ENCODE measurements around the gene INSYN2B.

Gene INSYN2B

GRCh38 chr5:169974121-169974770 is 6.0 kb downstream of the INSYN2B start:
- no peaks in the 10 kb centered on the region for H3K36me3 ChIP-seq (ENCODE audit: low read length)
- no peaks in the 10 kb centered on the region for H3F3A ChIP-seq (ENCODE audit: insufficient read depth)
- no peaks in the 10 kb centered on the region for H3K9me2 ChIP-seq (replicated peaks; ENCODE audit: insufficient read depth, low read length)
- no peaks in the 10 kb centered on the region for H3K79me2 ChIP-seq (ENCODE audit: insufficient read depth, low read length)
- H4K20me1 ChIP-seq (ENCODE audit: low read depth, low read length), result no peaks in the 10 kb centered on the region
- no peak overlapping the region for H3K4me2 ChIP-seq (ENCODE audit: low read depth, low read length, poor library complexity, severe bottlenecking)
- no peak overlapping the region for H3K9ac ChIP-seq (ENCODE audit: low read length)
- no peak overlapping the region for H3K4me3 ChIP-seq (ENCODE audit: insufficient read depth, low read length, poor library complexity, severe bottlenecking)
- TF ChIP-seq EZH2phosphoT487 (conservative IDR thresholded peaks at IDR 0.05; ENCODE audit: low read length) (no peak), CTCF (IDR thresholded peaks at IDR 0.05; ENCODE audit: insufficient read depth, low read length, poor library complexity, severe bottlenecking) (no peak)
- no peaks in the 10 kb centered on the region for H3K27me3 ChIP-seq (ENCODE audit: low read length)
- H3K27ac ChIP-seq (ENCODE audit: low read depth, low read length), result no peak overlapping the region
- H2AFZ ChIP-seq (ENCODE audit: low read depth, low read length, severe bottlenecking), result no peak overlapping the region
- H3K9me3 ChIP-seq (ENCODE audit: insufficient read depth, low read length), result no peaks in the 10 kb centered on the region

GRCh38 chr5:169973056-169973455 is 7.2 kb downstream of the INSYN2B start:
- H3K9me3 ChIP-seq (ENCODE audit: insufficient read depth, low read length), result no peaks in the 10 kb centered on the region
- no peaks in the 10 kb centered on the region for H3F3A ChIP-seq (ENCODE audit: insufficient read depth)
- TF ChIP-seq CTCF (IDR thresholded peaks at IDR 0.05; ENCODE audit: insufficient read depth, low read length, poor library complexity, severe bottlenecking), result no peak
- TF ChIP-seq EZH2phosphoT487 (conservative IDR thresholded peaks at IDR 0.05; ENCODE audit: low read length), result no peak
- no peak overlapping the region for H2AFZ ChIP-seq (ENCODE audit: low read depth, low read length, severe bottlenecking)
- no peaks in the 10 kb centered on the region for H3K79me2 ChIP-seq (ENCODE audit: insufficient read depth, low read length)
- H3K4me3 ChIP-seq (ENCODE audit: insufficient read depth, low read length, poor library complexity, severe bottlenecking), result no peak overlapping the region
- H3K4me2 ChIP-seq (ENCODE audit: low read depth, low read length, poor library complexity, severe bottlenecking), result no peak overlapping the region
- H3K9me2 ChIP-seq (replicated peaks; ENCODE audit: insufficient read depth, low read length), result no peaks in the 10 kb centered on the region
- no peak overlapping the region for H3K9ac ChIP-seq (ENCODE audit: low read length)
- H3K27ac ChIP-seq (ENCODE audit: low read depth, low read length), result no peak overlapping the region
- H3K36me3 ChIP-seq (ENCODE audit: low read length), result no peaks in the 10 kb centered on the region
- no peaks in the 10 kb centered on the region for H4K20me1 ChIP-seq (ENCODE audit: low read depth, low read length)
- no peaks in the 10 kb centered on the region for H3K27me3 ChIP-seq (ENCODE audit: low read length)

GRCh38 chr5:169971780-169972179 is 8.5 kb downstream of the INSYN2B start:
- Histone ChIP-seq H3K9me2 (replicated peaks; ENCODE audit: insufficient read depth, low read length) (no peaks in the 10 kb centered on the region), H3F3A (ENCODE audit: insufficient read depth) (no peaks in the 10 kb centered on the region), H3K27ac (ENCODE audit: low read depth, low read length) (no peak overlapping the region), H3K36me3 (ENCODE audit: low read length) (no peaks in the 10 kb centered on the region), H3K4me2 (ENCODE audit: low read depth, low read length, poor library complexity, severe bottlenecking) (no peak overlapping the region), H4K20me1 (ENCODE audit: low read depth, low read length) (no peaks in the 10 kb centered on the region), H3K9me3 (ENCODE audit: insufficient read depth, low read length) (no peaks in the 10 kb centered on the region), H2AFZ (ENCODE audit: low read depth, low read length, severe bottlenecking) (no peak overlapping the region), H3K27me3 (ENCODE audit: low read length) (no peaks in the 10 kb centered on the region), H3K9ac (ENCODE audit: low read length) (no peak overlapping the region), H3K79me2 (ENCODE audit: insufficient read depth, low read length) (no peaks in the 10 kb centered on the region), H3K4me3 (ENCODE audit: insufficient read depth, low read length, poor library complexity, severe bottlenecking) (no peak overlapping the region)
- TF ChIP-seq CTCF (IDR thresholded peaks at IDR 0.05; ENCODE audit: insufficient read depth, low read length, poor library complexity, severe bottlenecking), result no peak
- no peak for TF ChIP-seq EZH2phosphoT487 (conservative IDR thresholded peaks at IDR 0.05; ENCODE audit: low read length)
